Upper lobe of left lung (tissue), 6 donors: ENCODE data around the gene HNRNPLL. TPM values are rescaled to one million over a fixed set of nuclear protein-coding genes. Genes with fewer than 3 reads are reported as not detected.
"Not testable (repeated sequence)": the region's sequence is repeated elsewhere in the genome, so short reads cannot be mapped to it uniquely, and the experiment has no call there.

Experiments used
- ATAC-seq, 2 donors: fragments of 200-7000 bp; cut with Tn5 transposase; one replicate each; pipeline ENCODE4 v1.9.1; 2022; ENCODE audit warnings: mild to moderate bottlenecking in 2 of 2, moderate library complexity in 2 of 2; ENCODE audit not compliant: low FRiP score in 2 of 2
- DNase-seq, 2 donors: peaks; one replicate each; pipeline ENCODE4 v3.0.0-alpha.2; 2019 to 2020
- H3K27ac ChIP-seq, 4 donors: fragments of 200-600 bp; sonication (generic); one replicate each; pipeline ENCODE4 v1.5.1; 2016 to 2019
- H3K27me3 ChIP-seq, 4 donors: fragments of 200-600 bp; sonication (generic); one replicate each; pipeline ENCODE4 v1.5.1; 2017 to 2019
- H3K36me3 ChIP-seq, 4 donors: fragments of 200-600 bp; sonication (generic); one replicate each; pipeline ENCODE4 v1.5.1; 2016 to 2019
- H3K4me1 ChIP-seq, 4 donors: fragments of 200-600 bp; sonication (generic); one replicate each; pipeline ENCODE4 v1.5.1; 2018 to 2019
- H3K4me3 ChIP-seq, 4 donors: fragments of 200-600 bp; sonication (generic); one replicate each; pipeline ENCODE4 v1.5.1; 2017 to 2019; ENCODE audit warnings: mild to moderate bottlenecking in 2 of 4, moderate library complexity in 1 of 4
- H3K9me3 ChIP-seq, 4 donors: fragments of 200-600 bp; sonication (generic); one replicate each; pipeline ENCODE4 v1.5.1; 2018 to 2019
- EP300 ChIP-seq, 4 donors: sonication (generic); formaldehyde crosslinking; IDR thresholded peaks; one replicate each; pipeline ENCODE4 v1.5.1; 2017; ENCODE audit warnings: antibody characterized with exemption in 4 of 4, control low read depth in 2 of 4
- POLR2A ChIP-seq, 4 donors: fragments of 450-650 bp; IDR thresholded peaks; one replicate each; pipeline ENCODE4 v1.5.1; 2016 to 2017; ENCODE audit warnings: antibody characterized with exemption in 4 of 4, mild to moderate bottlenecking in 2 of 4
- POLR2AphosphoS5 ChIP-seq, 2 donors: sonication (generic); formaldehyde crosslinking; IDR thresholded peaks; one replicate each; pipeline ENCODE4 v1.5.1; 2017; ENCODE audit warnings: antibody characterized with exemption in 2 of 2
- WGBS, 2 donors: methylation state at CpG; one replicate each; pipeline ENCODE4 v1.1.5; 2017 to 2018; 5-methylcytosine and 5-hydroxymethylcytosine counted together
- total RNA-seq, 6 donors: library from RNA; depleted of rRNA in 4 of 6; stranded (reverse); fragments of >200 nt in 4 of 6; gene quantifications; one replicate each; pipeline versions ENCODE4 v1.1.0 to v1.2.1, GENCODE V29; 2016 to 2021
- TF ChIP-seq, protein P1 (sequence below), 6 experiments: fragments of 450-650 bp in 4 of 6; fragments of 200-600 bp in 2 of 6; sonication (generic) in 2 of 6; IDR thresholded peaks; one replicate each; pipeline ENCODE4 v1.5.1; 2016 to 2019; ENCODE audit warnings: antibody characterized with exemption in 6 of 6
- donor health status: DM: no; HTN: no; CAD: no; lungs with moderate emphysema.
- donor health status: DM: no; HTN: yes; CAD: no; lungs with severe emphysema.

The HNRNPLL gene
- total RNA-seq, 6 donors from 2014 or later: 41.0 to 71.3 (median 46.2) TPM

- TF ChIP-seq EP300 (IDR thresholded peaks at IDR 0.05) (no peak), POLR2A (IDR thresholded peaks at IDR 0.05) (no peak), POLR2AphosphoS5 (IDR thresholded peaks at IDR 0.05) (no peak)
- TF ChIP-seq, protein P1, sequence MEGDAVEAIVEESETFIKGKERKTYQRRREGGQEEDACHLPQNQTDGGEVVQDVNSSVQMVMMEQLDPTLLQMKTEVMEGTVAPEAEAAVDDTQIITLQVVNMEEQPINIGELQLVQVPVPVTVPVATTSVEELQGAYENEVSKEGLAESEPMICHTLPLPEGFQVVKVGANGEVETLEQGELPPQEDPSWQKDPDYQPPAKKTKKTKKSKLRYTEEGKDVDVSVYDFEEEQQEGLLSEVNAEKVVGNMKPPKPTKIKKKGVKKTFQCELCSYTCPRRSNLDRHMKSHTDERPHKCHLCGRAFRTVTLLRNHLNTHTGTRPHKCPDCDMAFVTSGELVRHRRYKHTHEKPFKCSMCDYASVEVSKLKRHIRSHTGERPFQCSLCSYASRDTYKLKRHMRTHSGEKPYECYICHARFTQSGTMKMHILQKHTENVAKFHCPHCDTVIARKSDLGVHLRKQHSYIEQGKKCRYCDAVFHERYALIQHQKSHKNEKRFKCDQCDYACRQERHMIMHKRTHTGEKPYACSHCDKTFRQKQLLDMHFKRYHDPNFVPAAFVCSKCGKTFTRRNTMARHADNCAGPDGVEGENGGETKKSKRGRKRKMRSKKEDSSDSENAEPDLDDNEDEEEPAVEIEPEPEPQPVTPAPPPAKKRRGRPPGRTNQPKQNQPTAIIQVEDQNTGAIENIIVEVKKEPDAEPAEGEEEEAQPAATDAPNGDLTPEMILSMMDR (IDR thresholded peaks at IDR 0.05): no peak
- 68 to 90% methylated on average over 4 of the region's 4 CpGs for WGBS, 2 donors
Measured at GRCh38 chr2:38549851-38550250, 52.9 kb downstream of the HNRNPLL start.

DNA sequence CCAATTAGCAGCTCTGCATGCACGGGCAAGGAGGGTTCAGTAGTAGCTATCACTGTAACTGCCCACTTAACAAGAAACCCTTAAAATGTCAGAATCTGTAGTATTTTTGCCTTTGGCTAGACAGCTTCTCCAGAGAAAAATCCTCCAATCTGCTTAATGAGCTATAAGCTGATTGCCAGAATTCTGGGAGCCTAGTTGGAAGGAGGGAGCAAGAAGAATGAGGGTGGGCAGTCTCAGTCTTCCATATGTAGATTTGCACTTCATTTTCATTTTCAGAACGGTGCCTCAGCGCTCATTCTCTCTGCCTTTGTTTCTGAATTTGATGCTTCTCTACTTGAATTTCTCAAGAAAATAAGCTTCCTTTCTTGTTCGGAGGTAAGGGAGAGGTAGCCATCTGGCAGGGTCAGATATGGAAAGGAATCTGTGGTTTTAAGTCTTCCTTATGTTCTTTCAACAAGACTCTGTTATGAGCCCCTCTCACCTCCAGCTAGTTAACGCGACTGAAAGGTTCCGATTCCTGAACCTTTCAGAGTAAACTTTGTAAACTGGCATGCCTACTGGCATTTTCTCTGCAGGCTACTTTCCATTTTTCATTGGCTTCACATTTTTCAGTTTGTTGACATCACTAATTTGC, 53.5 kb downstream of the HNRNPLL start:
- Histone ChIP-seq H3K9me3 (no peaks in the 10 kb centered on the region), H3K4me3 (no peak overlapping the region), H3K27me3 (no peaks in the 10 kb centered on the region), H3K4me1 (no peaks in the 10 kb centered on the region), H3K36me3 (no peaks in the 10 kb centered on the region), H3K27ac (no peak overlapping the region)
- no peak for ATAC-seq
- no peak for DNase-seq
- 62 to 65% methylated on average over 7 of the region's 7 CpGs for WGBS, 2 donors
- TF ChIP-seq, protein P1 (IDR thresholded peaks at IDR 0.05): no peak
- TF ChIP-seq POLR2AphosphoS5 (IDR thresholded peaks at IDR 0.05) (no peak), POLR2A (IDR thresholded peaks at IDR 0.05) (no peak), EP300 (IDR thresholded peaks at IDR 0.05) (no peak)

More at GRCh38 chr2:38549851-38550250, 52.9 kb downstream of the HNRNPLL start:
- Histone ChIP-seq H3K4me1 (no peaks in the 10 kb centered on the region), H3K27ac (no peak overlapping the region), H3K9me3 (no peaks in the 10 kb centered on the region), H3K4me3 (no peak overlapping the region), H3K27me3 (no peaks in the 10 kb centered on the region), H3K36me3 (no peaks in the 10 kb centered on the region)
- DNase-seq (no peak), ATAC-seq (no peak)

DNA sequence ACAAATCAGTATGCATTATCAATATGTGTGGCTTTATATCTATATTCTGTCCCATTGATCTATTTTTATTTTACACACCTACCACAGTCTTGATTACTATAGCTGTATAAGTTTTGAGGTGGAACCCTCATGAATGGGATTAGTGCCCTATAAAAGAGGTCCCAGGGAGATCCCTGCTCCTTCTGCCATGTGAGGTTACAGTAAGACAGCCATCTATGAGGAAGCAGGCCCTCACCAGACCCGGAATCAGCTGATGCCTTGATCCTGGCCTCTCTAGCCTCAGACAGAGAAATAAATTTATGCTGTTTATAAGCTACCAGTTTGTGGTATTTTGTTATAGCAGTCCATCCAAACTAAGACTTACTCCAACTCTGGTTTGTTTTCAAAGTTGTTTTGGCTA, 54.9 kb downstream of the HNRNPLL start:
- Histone ChIP-seq H3K9me3 (no peaks in the 10 kb centered on the region), H3K36me3 (no peaks in the 10 kb centered on the region), H3K4me1 (peaks cover 0 to 3% (median under 1%) of the 10 kb centered on the region in 4 donors), H3K27ac (no peak overlapping the region), H3K27me3 (no peaks in the 10 kb centered on the region), H3K4me3 (no peak overlapping the region)
- no peak for TF ChIP-seq POLR2A (IDR thresholded peaks at IDR 0.05)
- no peak for ATAC-seq
- WGBS, 2 donors: 100% methylated on average over 1 of the region's 1 CpG
- no peak for DNase-seq

DNA sequence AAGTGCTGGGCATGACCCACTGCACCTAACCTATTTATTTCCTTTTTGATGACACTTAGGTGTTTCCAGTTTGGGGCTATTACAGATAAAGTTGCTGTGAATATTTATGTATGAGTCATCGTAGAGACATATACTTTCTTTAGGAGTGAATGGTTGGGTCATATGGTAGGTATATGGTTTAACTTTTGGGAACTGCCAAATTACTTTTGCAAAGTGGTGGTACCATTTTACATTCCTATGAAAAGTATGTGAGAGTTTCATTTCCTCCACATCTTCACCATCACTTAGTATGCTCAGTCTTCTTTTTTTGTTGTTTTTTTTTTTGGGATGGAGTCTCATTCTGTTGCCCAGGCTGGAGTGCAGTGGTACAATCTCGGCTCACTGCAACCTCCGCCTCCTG, 56.1 kb downstream of the HNRNPLL start:
- TF ChIP-seq EP300 (IDR thresholded peaks at IDR 0.05): no peak
- TF ChIP-seq, protein P1 (IDR thresholded peaks at IDR 0.05): no peak
- no peak for TF ChIP-seq POLR2AphosphoS5 (IDR thresholded peaks at IDR 0.05)
- no peak for TF ChIP-seq POLR2A (IDR thresholded peaks at IDR 0.05)
- ATAC-seq (no peak), DNase-seq (no peak)
- Histone ChIP-seq H3K4me3 (no peak overlapping the region), H3K36me3 (no peaks in the 10 kb centered on the region), H3K4me1 (peaks cover 0 to 11% (median 4%) of the 10 kb centered on the region in 4 donors), H3K27ac (no peak overlapping the region), H3K27me3 (no peaks in the 10 kb centered on the region), H3K9me3 (no peaks in the 10 kb centered on the region)
- WGBS, 2 donors: 85 to 93% methylated on average over 3 of the region's 3 CpGs

DNA sequence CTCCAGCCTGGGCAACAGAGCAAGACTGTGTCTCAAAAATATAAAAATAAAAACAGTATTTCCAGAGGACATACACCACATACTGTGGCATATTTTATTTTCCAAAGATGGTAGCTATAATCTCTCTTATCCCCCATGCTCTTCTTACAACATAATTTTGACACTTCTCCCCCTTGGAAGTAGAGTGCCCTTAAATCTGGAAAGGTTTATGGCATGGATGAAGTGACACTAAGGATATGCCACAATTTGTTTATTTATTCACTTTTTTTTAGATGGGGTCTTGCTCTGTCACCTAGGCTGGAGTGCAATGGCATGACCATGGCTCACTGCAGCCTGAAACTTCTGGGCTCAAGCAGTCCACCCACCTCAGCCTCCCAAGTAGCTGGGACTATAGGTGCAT, 56.7 kb downstream of the HNRNPLL start:
- Histone ChIP-seq H3K27me3 (no peaks in the 10 kb centered on the region), H3K4me1 (peaks cover 0 to 11% (median 4%) of the 10 kb centered on the region in 4 donors), H3K27ac (no peak overlapping the region), H3K36me3 (no peaks in the 10 kb centered on the region), H3K9me3 (no peaks in the 10 kb centered on the region), H3K4me3 (no peak overlapping the region)
- TF ChIP-seq EP300 (IDR thresholded peaks at IDR 0.05) (no peak), POLR2A (IDR thresholded peaks at IDR 0.05) (no peak), POLR2AphosphoS5 (IDR thresholded peaks at IDR 0.05) (no peak)
- TF ChIP-seq, protein P1 (IDR thresholded peaks at IDR 0.05): no peak
- DNase-seq: no peak
- no peak for ATAC-seq

DNA sequence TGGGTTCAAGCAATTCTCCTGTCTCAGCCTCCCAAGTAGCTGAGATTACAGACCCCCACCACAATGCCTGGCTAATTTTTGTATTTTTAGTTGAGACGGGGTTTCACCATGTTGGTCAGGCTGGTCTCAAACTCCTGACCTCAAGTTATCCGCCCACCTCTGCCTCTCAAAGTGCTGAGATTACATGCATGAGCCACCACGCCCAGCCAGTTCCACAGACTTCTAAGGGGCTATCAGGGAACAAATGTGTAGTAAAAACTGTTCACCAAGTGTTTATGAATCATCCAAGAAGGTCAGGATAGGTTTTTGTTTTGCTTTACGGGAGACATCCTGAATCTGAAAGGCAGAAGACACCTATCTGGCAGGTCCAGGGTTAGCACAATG, 60.5 kb downstream of the HNRNPLL start:
- not testable (repeated sequence) for DNase-seq, H3K4me3 ChIP-seq, H3K9me3 ChIP-seq, ATAC-seq, H3K36me3 ChIP-seq, H3K27me3 ChIP-seq, H3K27ac ChIP-seq
- H3K4me1 ChIP-seq: peaks cover 0 to 11% (median 4%) of the 10 kb centered on the region in 4 donors
- WGBS, 2 donors: 80 to 85% methylated on average over 4 of the region's 4 CpGs
